Renal cortical epithelial cell (primary cell): ENCODE results near the gene CCL2. TPM values are rescaled to one million over a fixed set of nuclear protein-coding genes. Genes with fewer than 3 reads are reported as not detected.

ENCODE experiments used
- DNase-seq: peaks from one replicate; pipeline ENCODE4 v3.0.0-alpha.2; 2011; ENCODE audit warnings: low read depth
- total RNA-seq: library from RNA; depleted of rRNA; stranded (reverse); fragments of >200 nt; gene quantifications from 2 replicates; pipeline ENCODE4 v1.2.3, GENCODE V29; 2014

CCL2 gene
- total RNA-seq, 1 donor from 2014 or later = 29.2 TPM

GRCh38 chr17:34241062-34241461 lies 14.0 kb upstream of the CCL2 start:
- DNase-seq = no peak

GRCh38 chr17:34242587-34243363 lies 12.3 kb upstream of the CCL2 start:
- DNase-seq = no peak

- DNase-seq = no peak
These were observed 11.4 kb upstream of the CCL2 start for GRCh38 chr17:34243364-34244320.

DNA sequence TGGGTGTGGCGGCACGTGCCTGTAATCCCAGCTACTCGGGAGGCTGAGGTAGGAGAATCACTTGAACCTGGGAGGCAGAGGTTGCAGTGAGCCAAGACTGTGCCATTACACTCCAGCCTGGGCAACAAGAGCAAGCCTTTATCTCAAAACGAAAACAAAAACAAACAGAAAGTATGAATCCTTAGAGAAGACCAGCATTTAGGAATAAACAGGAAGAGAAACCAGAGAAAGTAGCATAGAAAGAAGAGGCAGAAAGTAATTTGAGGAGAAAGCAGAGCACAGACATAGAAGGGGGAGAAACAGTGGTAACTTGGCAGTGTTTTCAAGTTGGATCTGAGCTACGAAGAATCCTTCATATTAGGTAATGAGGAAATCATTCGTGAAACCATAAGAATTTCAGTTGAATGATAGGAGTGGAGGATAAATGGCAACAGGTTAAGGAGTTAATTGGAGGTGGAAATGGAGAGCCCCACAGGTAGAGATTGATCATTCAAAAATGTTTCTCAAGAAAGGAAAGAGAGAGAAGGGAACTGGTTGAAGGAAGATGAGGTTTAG lies 9.7 kb upstream of the CCL2 start:
- peak; percentile 36 for DNase-seq

DNA sequence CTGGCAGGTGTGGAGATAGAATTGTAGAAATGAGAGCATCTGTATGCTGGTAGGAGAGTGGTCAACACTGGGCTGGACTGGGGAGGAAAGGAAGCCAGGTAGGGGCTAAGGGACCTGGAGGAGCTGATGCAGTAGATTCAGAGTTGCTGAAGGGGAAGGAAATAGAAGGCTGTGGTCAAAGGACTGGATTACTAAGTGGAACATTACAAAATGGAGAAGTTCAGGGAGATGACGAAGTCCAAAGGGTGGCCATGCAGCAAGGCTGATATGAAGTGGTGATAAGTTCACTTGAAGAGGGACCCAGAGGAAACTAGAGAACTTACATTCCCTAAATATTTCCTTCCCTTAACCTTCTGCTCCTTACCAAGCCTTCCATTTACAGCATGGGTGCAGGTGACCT lies 8.6 kb upstream of the CCL2 start:
- no peak for DNase-seq

DNA sequence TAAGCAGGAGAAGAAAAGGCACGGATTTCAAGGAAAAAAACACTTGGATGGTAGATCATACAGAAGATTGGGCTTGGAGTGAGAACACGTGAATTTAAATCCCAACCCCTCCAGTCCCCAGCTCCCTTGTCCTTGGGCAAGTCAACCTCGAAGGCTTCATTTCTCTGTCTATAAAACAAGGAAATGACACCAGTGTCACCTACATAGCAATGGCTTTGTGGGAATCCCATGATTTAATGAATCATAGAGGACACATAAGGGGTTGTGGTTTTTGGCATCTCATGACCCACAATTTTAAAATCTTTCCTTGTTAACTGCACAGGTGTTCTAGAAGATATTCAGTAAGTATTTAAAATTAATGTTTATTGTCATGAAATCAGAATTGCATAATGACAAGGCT lies 8.2 kb upstream of the CCL2 start:
- DNase-seq = no peak

DNA sequence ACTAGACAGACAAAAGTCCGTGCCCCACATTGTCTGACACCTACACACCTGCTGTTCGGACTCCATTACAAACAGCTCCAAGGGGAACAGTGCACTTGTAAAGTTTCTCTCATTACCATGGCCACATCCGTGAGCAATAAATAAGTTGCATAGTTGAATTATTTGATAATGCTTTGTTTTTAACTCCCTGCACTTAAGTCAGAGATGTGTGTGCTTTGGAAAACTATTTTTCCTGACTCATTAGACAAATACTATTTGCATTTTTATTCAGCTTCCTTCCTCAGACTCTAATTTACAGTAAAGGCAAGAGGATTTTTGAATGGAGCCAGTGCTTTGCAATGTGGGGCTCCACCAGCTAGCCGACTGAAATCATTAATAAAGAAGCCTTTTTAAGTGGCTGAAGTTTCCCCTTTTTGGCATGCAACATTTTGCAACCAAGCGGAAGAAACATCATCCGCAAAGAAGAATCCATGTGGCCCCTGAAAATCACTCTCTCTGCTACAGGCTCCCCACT lies 6.5 kb upstream of the CCL2 start:
- peak; percentile 97 for DNase-seq

- peak; percentile 30 for DNase-seq
These were observed 6.0 kb upstream of the CCL2 start for GRCh38 chr17:34249061-34249460.

- peak; percentile 36 for DNase-seq
These were observed 5.6 kb upstream of the CCL2 start for GRCh38 chr17:34249478-34249877.

DNA sequence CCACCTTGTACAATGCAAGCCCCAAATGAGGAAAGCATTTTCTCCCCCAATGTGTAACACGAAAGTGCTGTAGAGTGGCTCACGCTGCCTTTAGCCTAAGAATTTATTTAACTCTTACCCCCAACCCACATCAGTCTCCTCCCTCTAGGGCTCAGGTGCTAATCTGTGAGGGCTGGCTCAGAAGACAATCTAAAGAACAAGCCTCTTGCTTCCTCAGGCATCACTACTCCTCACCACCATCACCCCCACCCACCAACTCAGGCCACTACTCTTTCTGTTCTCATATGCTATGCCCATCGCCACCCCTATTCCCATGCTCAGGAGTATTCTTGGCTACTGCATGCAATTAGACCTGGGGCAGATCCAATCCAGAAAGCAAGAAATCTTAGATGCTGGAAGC lies 3.9 kb upstream of the CCL2 start:
- no peak for DNase-seq

DNA sequence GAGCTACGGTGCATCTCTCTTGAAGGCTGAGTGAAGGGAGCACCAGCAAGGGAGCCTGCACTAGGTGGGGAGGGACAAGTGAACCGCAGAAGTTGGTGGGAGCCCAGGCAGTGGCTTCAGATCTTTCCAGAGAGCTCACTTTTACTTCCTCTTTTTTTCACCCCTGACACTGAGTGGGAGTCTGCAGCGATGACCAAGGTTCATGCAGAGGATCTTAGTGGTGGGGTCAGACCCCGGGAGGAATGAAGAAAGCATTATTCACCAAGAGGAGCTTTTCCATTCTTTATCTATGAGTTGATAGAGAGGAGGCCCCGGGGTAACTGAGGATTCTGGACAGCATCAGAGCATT lies 3.0 kb upstream of the CCL2 start:
- DNase-seq = no peak

GRCh38 chr17:34252444-34253138 lies 2.5 kb upstream of the CCL2 start:
- peak; percentile 96 for DNase-seq

DNA sequence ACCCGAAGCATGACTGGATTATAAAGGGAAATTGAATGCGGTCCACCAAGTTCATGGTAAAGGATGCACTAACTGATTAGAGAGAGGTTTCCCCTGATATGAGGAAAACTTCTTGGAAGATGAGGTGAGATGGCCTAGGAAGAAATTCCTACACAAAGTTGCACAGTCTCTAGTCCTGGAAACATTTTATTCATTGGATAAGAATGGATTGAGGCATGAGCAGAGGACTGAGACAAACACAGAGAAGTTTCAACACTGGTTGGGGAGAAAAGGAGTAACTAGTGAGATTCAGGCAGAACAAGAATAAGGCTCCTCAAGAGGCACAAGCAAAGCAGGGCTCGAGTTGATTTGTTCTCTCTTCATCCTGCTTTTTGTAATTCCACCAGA lies 2.0 kb upstream of the CCL2 start:
- DNase-seq = no peak

DNA sequence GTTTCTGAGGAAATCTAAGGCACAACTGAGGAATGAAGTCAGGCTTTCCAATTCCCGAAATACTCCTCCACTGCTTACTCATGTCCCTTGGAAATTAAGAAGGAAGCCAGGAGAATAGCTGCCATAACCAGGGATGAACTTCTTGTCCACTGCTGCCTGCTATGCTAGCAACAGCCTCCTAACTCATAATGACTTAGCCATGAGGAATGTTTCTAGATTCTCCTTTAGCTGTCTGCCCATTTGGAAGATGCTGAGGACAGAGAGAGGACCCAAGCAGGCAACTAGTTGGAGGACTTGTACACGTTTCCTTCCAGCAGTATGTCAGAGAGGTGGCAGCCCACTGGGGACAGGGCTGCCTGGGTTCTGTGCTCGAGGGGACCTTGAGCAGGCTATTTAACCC lies 939 bp upstream of the CCL2 start:
- DNase-seq = peak; percentile 70

- peak; percentile 25 for DNase-seq
These were observed 272 bp downstream of the CCL2 start for GRCh38 chr17:34255381-34255732.

GRCh38 chr17:34255841-34256240 lies 756 bp downstream of the CCL2 start:
- DNase-seq = no peak

- DNase-seq = peak; percentile 31
These were observed 2.4 kb downstream of the CCL2 start for GRCh38 chr17:34257299-34257985.

DNA sequence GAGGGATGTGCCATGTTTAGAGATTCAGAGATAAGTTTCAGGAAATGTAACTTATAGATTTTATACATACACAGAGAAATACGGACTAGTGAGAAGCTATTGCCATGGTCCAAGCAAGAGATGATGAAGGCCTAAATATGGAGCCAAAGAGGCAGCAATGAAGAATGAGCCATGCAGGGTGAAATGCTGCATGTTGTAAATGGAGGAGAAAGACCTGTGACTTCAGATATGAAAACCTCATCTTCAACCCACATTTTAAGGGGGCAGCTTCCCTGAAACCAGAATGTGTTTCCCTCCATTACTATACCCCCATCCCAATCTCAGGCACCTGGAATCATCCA lies 2.9 kb downstream of the CCL2 start:
- DNase-seq = no peak

GRCh38 chr17:34259146-34259545 lies 4.1 kb downstream of the CCL2 start:
- DNase-seq = peak; percentile 89

DNA sequence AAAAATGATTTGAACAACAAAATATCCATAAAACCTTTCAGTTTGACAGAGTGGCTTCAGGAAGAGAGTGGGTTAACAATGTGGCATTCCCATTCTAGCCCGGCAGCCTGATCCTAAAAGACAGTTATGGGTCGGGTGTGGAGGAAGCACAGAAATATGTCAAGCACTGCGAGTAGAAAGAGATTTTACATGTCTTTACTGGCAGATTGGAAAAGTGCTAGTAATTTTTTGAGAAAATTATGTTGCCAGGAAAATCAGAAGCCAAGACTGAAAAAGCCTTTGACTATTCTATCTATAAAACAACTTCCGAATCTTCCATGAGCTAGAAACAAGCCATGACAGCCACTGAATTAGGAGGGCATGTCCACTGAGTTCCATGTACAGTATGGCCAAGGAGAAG lies 5.8 kb downstream of the CCL2 start:
- DNase-seq = no peak

DNA sequence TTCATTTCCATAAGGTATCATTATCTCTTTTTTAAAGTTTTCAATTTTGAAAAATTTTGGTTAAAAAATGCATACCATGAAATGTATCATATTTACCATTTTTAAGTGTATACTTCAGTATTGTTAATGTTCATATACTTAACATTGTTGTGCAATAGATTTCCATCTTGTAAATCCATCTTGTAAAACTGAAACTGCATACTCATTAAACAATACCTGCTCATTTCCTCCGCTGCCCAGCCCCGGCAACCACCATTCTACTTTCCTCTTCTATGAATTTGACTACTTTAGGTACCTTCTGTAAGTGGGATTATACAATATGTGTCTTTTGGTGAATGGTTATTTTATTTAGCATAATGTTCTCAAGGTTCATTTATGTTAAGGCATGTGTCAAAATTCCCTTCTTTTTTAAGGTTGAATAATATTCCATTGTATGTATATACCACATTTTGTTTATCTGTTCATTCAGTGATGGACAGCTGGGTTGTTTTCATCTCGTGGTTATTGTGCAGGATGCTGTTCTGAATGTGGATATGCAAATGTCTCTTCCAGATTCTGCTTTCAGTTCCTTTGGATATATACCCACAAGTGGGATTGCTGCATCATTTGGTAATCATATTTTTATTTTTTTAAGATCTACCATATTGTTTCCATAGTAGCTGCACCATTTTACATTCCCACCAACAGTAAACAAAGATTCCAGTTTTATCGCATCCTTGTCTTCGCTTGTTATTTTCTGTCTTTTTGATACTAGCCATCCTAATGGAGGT lies 6.7 kb downstream of the CCL2 start:
- no peak for DNase-seq
